ENCODE results near the gene SMIM10L2A.
A peak's percentile ranks its signal among the peaks of the same experiment; 100 is the strongest.

The SMIM10L2A gene

DNA sequence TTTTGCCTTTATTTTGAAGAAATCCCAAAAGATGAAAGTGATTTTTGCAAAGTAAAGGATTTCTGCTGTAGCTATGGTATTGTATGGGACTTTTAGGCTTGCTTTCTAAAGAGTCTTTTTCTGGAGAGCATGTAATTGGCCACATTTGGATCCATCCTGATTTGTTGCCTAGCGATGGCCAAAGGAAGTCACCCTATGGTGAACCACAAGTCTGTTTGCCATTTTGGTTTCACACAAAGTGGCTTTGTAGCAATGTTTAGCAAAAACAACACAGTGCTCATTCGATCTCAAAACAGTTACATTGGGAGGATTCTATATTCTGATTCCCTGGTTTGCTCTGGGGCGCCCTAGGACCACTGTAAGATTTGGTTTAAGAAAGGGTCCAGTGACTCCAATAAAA lies 54.6 kb downstream of the SMIM10L2A start:
- Histone ChIP-seq H3K27ac (no peak overlapping the region), H3K36me3 (ENCODE audit: insufficient read depth) (no peaks in the 10 kb centered on the region), H3K9ac (no peak overlapping the region), H3K79me2 (ENCODE audit: insufficient read depth, low read depth) (no peaks in the 10 kb centered on the region), H4K20me1 (ENCODE audit: insufficient read depth) (no peaks in the 10 kb centered on the region), H3K4me1 (ENCODE audit: low read depth, poor library complexity, severe bottlenecking) (no peaks in the 10 kb centered on the region), H2AFZ (ENCODE audit: low read depth) (no peak overlapping the region), H3K4me2 (no peak overlapping the region), H3K27me3 (ENCODE audit: insufficient read depth, low read depth) (no peaks in the 10 kb centered on the region), H3K4me3 (IDR thresholded peaks at IDR 0.05; ENCODE audit: insufficient read depth, low read depth, low read length) (no peak overlapping the region)
- TF ChIP-seq CTCF (conservative IDR thresholded peaks at IDR 0.05; ENCODE audit: low read depth, low read length), result no peak

DNA sequence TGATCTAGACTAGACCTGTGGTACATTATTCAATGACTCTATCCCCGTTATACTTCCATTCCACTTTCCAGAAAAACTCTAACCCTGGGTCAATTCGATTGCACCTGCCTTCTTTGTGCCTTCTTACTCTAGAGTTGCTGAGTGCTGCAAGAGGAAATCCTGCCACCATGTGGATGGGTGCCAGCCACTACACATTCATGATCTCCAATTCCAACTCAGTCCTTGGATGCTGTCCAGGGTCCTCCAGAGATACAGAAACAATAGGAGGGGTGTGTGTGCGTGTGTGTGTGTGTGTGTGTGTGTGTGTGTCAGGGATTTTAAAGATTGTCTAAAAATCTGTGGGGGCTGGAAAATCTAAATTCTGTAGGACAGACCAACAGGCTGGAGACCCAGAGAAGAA lies 55.8 kb downstream of the SMIM10L2A start:
- TF ChIP-seq CTCF (conservative IDR thresholded peaks at IDR 0.05; ENCODE audit: low read depth, low read length), result peak; percentile 56
- Histone ChIP-seq H3K27ac (no peak overlapping the region), H2AFZ (ENCODE audit: low read depth) (no peak overlapping the region), H3K9ac (no peak overlapping the region), H3K36me3 (ENCODE audit: insufficient read depth) (no peaks in the 10 kb centered on the region), H3K4me3 (IDR thresholded peaks at IDR 0.05; ENCODE audit: insufficient read depth, low read depth, low read length) (no peak overlapping the region), H3K4me1 (ENCODE audit: low read depth, poor library complexity, severe bottlenecking) (no peaks in the 10 kb centered on the region), H3K79me2 (ENCODE audit: insufficient read depth, low read depth) (no peaks in the 10 kb centered on the region), H3K27me3 (ENCODE audit: insufficient read depth, low read depth) (no peaks in the 10 kb centered on the region), H3K4me2 (no peak overlapping the region), H4K20me1 (ENCODE audit: insufficient read depth) (no peaks in the 10 kb centered on the region)

Data from KMS-11 (cell line).